Stimulated activated CD8-positive, alpha-beta memory T cell treated with anti-CD3 and anti-CD28 coated beads, Interleukin-2, amount 100 ng/mL, for 1 hour (primary cell): ENCODE data around the gene SMAD1.

ENCODE experiments used
- DNase-seq, 2 donors: peaks; one replicate each; pipeline ENCODE4 v3.0.0-alpha.2; 2020; ENCODE audit warnings: low read depth in 2 of 2

SMAD1 gene

GRCh38 chr4:145481164-145481941, at the start of gene SMAD1:
SMAD1 (plus strand) TSS chr4:145481853; CDS start chr4:145514614, 32,761 bp downstream.
- DNase-seq, result no peak

- DNase-seq, result no peak
Measured at GRCh38 chr4:145433684-145434083, 48.0 kb upstream of the SMAD1 start.

GRCh38 chr4:145435646-145436045, 46.0 kb upstream of the SMAD1 start:
- DNase-seq, result no peak

GRCh38 chr4:145436114-145436513, 45.5 kb upstream of the SMAD1 start:
- DNase-seq, result no peak

GRCh38 chr4:145436796-145437195, 44.9 kb upstream of the SMAD1 start:
- DNase-seq, result no peak

- no peak for DNase-seq
Measured at GRCh38 chr4:145437466-145437865, 44.2 kb upstream of the SMAD1 start.

- DNase-seq, result no peak
Measured at GRCh38 chr4:145438298-145438697, 43.4 kb upstream of the SMAD1 start.

GRCh38 chr4:145440292-145441007, 41.2 kb upstream of the SMAD1 start:
- DNase-seq, result no peak

- no peak for DNase-seq
Measured at GRCh38 chr4:145446184-145446583, 35.5 kb upstream of the SMAD1 start.

- DNase-seq, result no peak
Measured at GRCh38 chr4:145451895-145452294, 29.8 kb upstream of the SMAD1 start.

- no peak for DNase-seq
Measured at GRCh38 chr4:145452447-145453162, 29.0 kb upstream of the SMAD1 start.

GRCh38 chr4:145453163-145453520, 28.5 kb upstream of the SMAD1 start:
- no peak for DNase-seq

- DNase-seq, result no peak
Measured at GRCh38 chr4:145473203-145473602, 8.4 kb upstream of the SMAD1 start.

- no peak for DNase-seq
Measured at GRCh38 chr4:145480257-145480656, 1.4 kb upstream of the SMAD1 start.

- no peak for DNase-seq
Measured at GRCh38 chr4:145481942-145482208, 222 bp downstream of the SMAD1 start.

- DNase-seq, result no peak
Measured at GRCh38 chr4:145482209-145483037, 770 bp downstream of the SMAD1 start.

GRCh38 chr4:145483514-145483913, 1.9 kb downstream of the SMAD1 start:
- DNase-seq, result no peak

GRCh38 chr4:145484225-145484846, 2.7 kb downstream of the SMAD1 start:
- DNase-seq, result no peak

- DNase-seq, result no peak
Measured at GRCh38 chr4:145485120-145485519, 3.5 kb downstream of the SMAD1 start.

GRCh38 chr4:145486603-145487002, 5.0 kb downstream of the SMAD1 start:
- no peak for DNase-seq

GRCh38 chr4:145487631-145488030, 6.0 kb downstream of the SMAD1 start:
- no peak for DNase-seq

- no peak for DNase-seq
Measured at GRCh38 chr4:145488310-145488709, 6.7 kb downstream of the SMAD1 start.
